Esophagus squamous epithelium (tissue), 4 donors: ENCODE results near the gene JPH4.

Source experiments
- CTCF ChIP-seq, 6 experiments: fragments of 450-650 bp in 4 of 6; fragments of 200-600 bp in 2 of 6; sonication (generic) in 2 of 6; IDR thresholded peaks; one replicate each; pipeline ENCODE4 v1.5.1; 2016 to 2019; ENCODE audit warnings: antibody characterized with exemption in 6 of 6, mild to moderate bottlenecking in 4 of 6, moderate library complexity in 4 of 6
- POLR2A ChIP-seq, 4 donors: fragments of 450-650 bp; IDR thresholded peaks; one replicate each; pipeline ENCODE4 v1.6.1; 2017; ENCODE audit warnings: antibody characterized with exemption in 4 of 4, mild to moderate bottlenecking in 4 of 4, moderate library complexity in 3 of 4

- TF ChIP-seq CTCF (IDR thresholded peaks at IDR 0.05) (no peak), POLR2A (IDR thresholded peaks at IDR 0.05) (no peak)
Measured at GRCh38 chr14:23523229-23524016, 55.2 kb downstream of the JPH4 start.
